Natural killer cell (primary cell): ENCODE data around the gene CCRL2. TPM values are rescaled to one million over a fixed set of nuclear protein-coding genes. Genes with fewer than 3 reads are reported as not detected.

Experiments used
- ATAC-seq, 3 donors: fragments of 150-1000 bp in 2 of 3; fragments of 200-7000 bp in 1 of 3; cut with Tn5 transposase; 1 replicate in 1 of 3; 2 replicates in 2 of 3; pipeline ENCODE4 v1.10.0; 2021; ENCODE audit warnings: mild to moderate bottlenecking in 2 of 3, moderate library complexity in 2 of 3
- DNase-seq, 2 donors: peaks; one replicate each; pipeline versions ENCODE4 v3.0.0 to v3.0.0-alpha.2; 2013 to 2021; ENCODE audit warnings: mixed read lengths in 1 of 2
- H3K27ac ChIP-seq: one replicate; pipeline ENCODE4 v1.5.1; 2013; ENCODE audit warnings: mild to moderate bottlenecking, low read length
- H3K27me3 ChIP-seq: one replicate; pipeline ENCODE4 v1.6.1; 2013; ENCODE audit warnings: low read length; ENCODE audit not compliant: control insufficient read depth, insufficient read depth
- H3K36me3 ChIP-seq: one replicate; pipeline ENCODE4 v1.6.1; 2013; ENCODE audit warnings: low read length; ENCODE audit not compliant: control insufficient read depth, insufficient read depth
- H3K4me1 ChIP-seq: one replicate; pipeline ENCODE4 v1.6.1; 2013; ENCODE audit warnings: low read length; ENCODE audit not compliant: control insufficient read depth, insufficient read depth
- H3K4me3 ChIP-seq: one replicate; pipeline ENCODE4 v1.5.1; 2013; ENCODE audit warnings: low read length
- H3K9me3 ChIP-seq: one replicate; pipeline ENCODE4 v1.6.1; 2013; ENCODE audit warnings: low read length; ENCODE audit not compliant: control insufficient read depth, insufficient read depth
- H3K27ac Mint-ChIP-seq, 2 donors: one replicate each; pipeline ENCODE4 v1.8.0; 2022; ENCODE audit warnings: mild to moderate bottlenecking in 2 of 2, mixed read lengths in 2 of 2, moderate library complexity in 1 of 2
- H3K27me3 Mint-ChIP-seq, 2 donors: one replicate each; pipeline ENCODE4 v1.8.0; 2022; ENCODE audit warnings: low read depth in 2 of 2, mixed read lengths in 2 of 2
- H3K36me3 Mint-ChIP-seq: one replicate; pipeline ENCODE4 v1.8.0; 2022; ENCODE audit warnings: mixed read lengths
- H3K4me1 Mint-ChIP-seq, 2 donors: one replicate each; pipeline ENCODE4 v1.8.0; 2022; ENCODE audit warnings: mixed read lengths in 2 of 2
- H3K4me3 Mint-ChIP-seq: one replicate; pipeline ENCODE4 v1.8.0; 2022; ENCODE audit warnings: mild to moderate bottlenecking, moderate library complexity, mixed read lengths
- H3K9me3 Mint-ChIP-seq, 2 donors: one replicate each; pipeline ENCODE4 v1.8.0; 2022; ENCODE audit warnings: mixed read lengths in 2 of 2
- WGBS: methylation state at CpG from one replicate; pipeline ENCODE4 v1.1.7; 2013; ENCODE audit warnings: missing lambda C conversion rate; ENCODE audit not compliant: insufficient coverage; 5-methylcytosine and 5-hydroxymethylcytosine counted together
- intact Hi-C: fragments of 100-400 bp; cut with micrococcal nuclease; formaldehyde crosslinking; loops from one replicate; pipeline ENCODE4 v1.14.2; 2022
- total RNA-seq, 4 donors: library from RNA; stranded (reverse); fragments of 120-200 nt in 1 of 4; gene quantifications; one replicate each; pipeline versions ENCODE4 v1.2.3 to v1.2.4, GENCODE V29; 2013 to 2022
- TF ChIP-seq, protein P1 (sequence below): fragments of 200-600 bp; IDR thresholded peaks from one replicate; pipeline ENCODE4 v1.8.0; 2022; ENCODE audit warnings: antibody characterized with exemption

Gene CCRL2
- total RNA-seq, 3 donors from 2014 or later (not counting 1 experiment from before 2014, with no cell fraction given), result 3.0 to 4.6 (median 3.8) TPM

DNA sequence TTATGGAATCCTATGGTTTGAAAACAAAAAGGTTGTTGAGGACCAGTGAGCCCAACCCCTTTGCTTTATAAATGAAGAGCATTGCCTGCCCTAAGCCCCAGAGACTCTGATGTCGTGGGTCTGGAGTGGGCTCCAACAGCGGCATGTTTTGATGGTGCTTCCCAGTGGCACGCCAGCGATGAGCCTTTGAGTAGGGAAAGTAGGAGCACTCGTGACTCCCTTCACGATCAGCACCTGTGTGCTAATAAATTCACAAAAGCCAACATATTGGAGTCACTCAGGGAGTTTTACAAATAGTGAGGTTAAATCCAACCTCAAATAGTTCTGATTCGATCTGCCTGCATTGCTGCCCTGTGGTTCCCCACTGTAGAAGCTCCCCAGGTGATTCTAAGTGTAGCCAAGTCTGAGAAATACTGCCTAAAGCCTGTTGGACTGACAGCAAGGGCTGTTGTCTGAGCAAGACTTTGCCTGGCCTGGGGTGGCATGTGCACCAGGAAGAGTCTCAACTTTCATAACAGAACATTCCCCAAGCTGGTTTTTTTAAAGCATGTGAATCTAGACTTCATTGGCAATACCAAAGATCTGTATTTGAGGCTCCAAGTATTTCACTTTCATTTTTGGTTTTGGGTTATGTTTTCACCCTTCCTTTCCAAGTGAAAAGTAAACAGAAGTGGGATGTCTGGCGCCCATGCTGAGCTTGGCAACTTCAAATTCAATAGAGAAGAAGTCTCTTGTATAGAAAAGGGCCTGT lies 26.4 kb upstream of the CCRL2 start:
- no peak overlapping the region for H3K27ac ChIP-seq
- no peak overlapping the region for H3K4me3 ChIP-seq
- Mint-ChIP-seq H3K36me3 (no peaks in the 10 kb centered on the region), H3K4me1 (peaks cover 25 to 36% of the 10 kb centered on the region in 2 donors), H3K9me3 (no peaks in the 10 kb centered on the region), H3K4me3 (no peak overlapping the region), H3K27ac (peak overlapping the region in 1 of 2 donors; percentile 9), H3K27me3 (peaks cover 0 to 3% of the 10 kb centered on the region in 2 donors)
- H3K9me3 ChIP-seq, result no peaks in the 10 kb centered on the region
- ATAC-seq (peak in 1 of 3 donors; percentile 31), DNase-seq (peak in 1 of 2 donors; percentile 20)
- H3K27me3 ChIP-seq, result no peaks in the 10 kb centered on the region
- no peaks in the 10 kb centered on the region for H3K36me3 ChIP-seq
- 83% methylated on average over 7 of the region's 8 CpGs for WGBS
- H3K4me1 ChIP-seq, result peaks cover 40% of the 10 kb centered on the region
- TF ChIP-seq, protein P1, sequence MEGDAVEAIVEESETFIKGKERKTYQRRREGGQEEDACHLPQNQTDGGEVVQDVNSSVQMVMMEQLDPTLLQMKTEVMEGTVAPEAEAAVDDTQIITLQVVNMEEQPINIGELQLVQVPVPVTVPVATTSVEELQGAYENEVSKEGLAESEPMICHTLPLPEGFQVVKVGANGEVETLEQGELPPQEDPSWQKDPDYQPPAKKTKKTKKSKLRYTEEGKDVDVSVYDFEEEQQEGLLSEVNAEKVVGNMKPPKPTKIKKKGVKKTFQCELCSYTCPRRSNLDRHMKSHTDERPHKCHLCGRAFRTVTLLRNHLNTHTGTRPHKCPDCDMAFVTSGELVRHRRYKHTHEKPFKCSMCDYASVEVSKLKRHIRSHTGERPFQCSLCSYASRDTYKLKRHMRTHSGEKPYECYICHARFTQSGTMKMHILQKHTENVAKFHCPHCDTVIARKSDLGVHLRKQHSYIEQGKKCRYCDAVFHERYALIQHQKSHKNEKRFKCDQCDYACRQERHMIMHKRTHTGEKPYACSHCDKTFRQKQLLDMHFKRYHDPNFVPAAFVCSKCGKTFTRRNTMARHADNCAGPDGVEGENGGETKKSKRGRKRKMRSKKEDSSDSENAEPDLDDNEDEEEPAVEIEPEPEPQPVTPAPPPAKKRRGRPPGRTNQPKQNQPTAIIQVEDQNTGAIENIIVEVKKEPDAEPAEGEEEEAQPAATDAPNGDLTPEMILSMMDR, result no peak
- intact Hi-C loops, result no loop called here

DNA sequence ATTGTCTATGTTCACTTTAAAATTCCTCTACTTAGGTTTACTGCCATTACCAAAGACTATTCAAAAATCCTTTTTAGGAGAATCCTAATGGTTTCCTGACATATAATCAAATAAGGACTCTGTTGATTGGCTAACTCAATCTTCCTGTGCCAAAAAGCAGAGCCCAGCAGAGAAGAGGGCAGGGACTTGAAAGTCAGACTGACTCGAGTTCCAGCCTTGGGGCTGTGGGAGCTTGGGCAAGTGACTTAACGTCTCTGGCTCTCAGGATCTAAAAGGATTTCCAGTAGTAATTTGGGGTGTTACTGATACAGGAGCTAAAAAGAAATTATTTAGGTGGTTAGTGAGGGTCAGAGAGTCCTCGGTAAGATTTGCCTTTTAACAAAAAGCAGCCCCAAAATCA lies 25.4 kb upstream of the CCRL2 start:
- Histone ChIP-seq H3K27ac (no peak overlapping the region), H3K4me3 (no peak overlapping the region), H3K27me3 (no peaks in the 10 kb centered on the region), H3K36me3 (no peaks in the 10 kb centered on the region), H3K4me1 (peaks cover 37% of the 10 kb centered on the region), H3K9me3 (no peaks in the 10 kb centered on the region)
- H3K36me3 Mint-ChIP-seq, result no peaks in the 10 kb centered on the region
- no peak overlapping the region for H3K4me3 Mint-ChIP-seq
- no peak for ATAC-seq
- DNase-seq, result no peak
- H3K4me1 Mint-ChIP-seq, result peaks cover 22 to 32% of the 10 kb centered on the region in 2 donors
- intact Hi-C loops, result no loop called here
- H3K27ac Mint-ChIP-seq, result no peak overlapping the region
- TF ChIP-seq, protein P1, result no peak
- 85% methylated on average over 3 of the region's 3 CpGs for WGBS
- no peaks in the 10 kb centered on the region for H3K9me3 Mint-ChIP-seq
- peaks cover 0 to 3% of the 10 kb centered on the region in 2 donors for H3K27me3 Mint-ChIP-seq

- H3K4me1 ChIP-seq, result peaks cover 32% of the 10 kb centered on the region
- H3K4me3 ChIP-seq, result no peak overlapping the region
- H3K4me3 Mint-ChIP-seq, result no peak overlapping the region
- intact Hi-C loops, result no loop called here
- H3K36me3 ChIP-seq, result no peaks in the 10 kb centered on the region
- peak overlapping the region in 1 of 2 donors; percentile 22 for H3K27ac Mint-ChIP-seq
- peaks cover 18 to 28% of the 10 kb centered on the region in 2 donors for H3K4me1 Mint-ChIP-seq
- TF ChIP-seq, protein P1, result no peak
- H3K9me3 ChIP-seq, result no peaks in the 10 kb centered on the region
- H3K27me3 ChIP-seq, result no peaks in the 10 kb centered on the region
- ATAC-seq (no peak), DNase-seq (no peak)
- H3K9me3 Mint-ChIP-seq, result no peaks in the 10 kb centered on the region
- 56% methylated on average over 5 of the region's 6 CpGs for WGBS
- H3K27ac ChIP-seq, result peak overlapping the region; percentile 13
- no peaks in the 10 kb centered on the region for H3K36me3 Mint-ChIP-seq
- peaks cover 0 to 3% of the 10 kb centered on the region in 2 donors for H3K27me3 Mint-ChIP-seq
Observed at GRCh38 chr3:46383211-46383950, 23.7 kb upstream of the CCRL2 start.
